ENCODE measurements around the gene MFSD12. TPM values are rescaled to one million over a fixed set of nuclear protein-coding genes. Genes with fewer than 3 reads are reported as not detected.

Gene MFSD12
- total RNA-seq, 1 donor: 104 TPM

DNA sequence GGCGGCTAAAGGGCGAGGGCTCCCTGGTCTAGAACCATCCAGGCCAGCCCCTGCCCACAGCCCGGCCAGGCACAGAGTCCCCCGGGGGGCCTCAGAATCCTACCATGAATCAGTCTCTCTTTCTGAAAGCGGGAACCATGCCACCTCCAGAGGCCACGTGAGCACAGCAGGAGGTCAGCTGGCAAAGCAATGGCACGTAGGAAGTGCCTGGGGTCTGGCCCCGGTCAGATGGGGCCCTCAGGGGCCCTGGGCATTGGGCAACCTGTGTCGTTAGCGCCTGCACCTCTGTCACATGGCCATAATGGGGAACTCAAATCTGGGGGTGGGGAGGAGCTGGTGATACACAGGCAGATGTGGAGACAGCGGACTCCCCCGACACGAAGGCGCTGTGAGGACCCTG, 8.8 kb downstream of the MFSD12 start:
- Histone ChIP-seq H3K9me3 (ENCODE audit: low read depth, low read length) (no peaks in the 10 kb centered on the region), H3K27me3 (ENCODE audit: insufficient read depth, low read length) (no peaks in the 10 kb centered on the region), H3K4me1 (ENCODE audit: insufficient read depth, low read length) (peaks cover 3% of the 10 kb centered on the region), H3K4me2 (ENCODE audit: insufficient read depth, low read length) (no peak overlapping the region), H3K79me2 (ENCODE audit: insufficient read depth, low read length) (peaks cover 24% of the 10 kb centered on the region), H3K4me3 (ENCODE audit: insufficient read depth, low read length) (no peak overlapping the region), H4K20me1 (ENCODE audit: insufficient read depth, low read length) (peaks cover 13% of the 10 kb centered on the region), H3K27ac (ENCODE audit: low read depth, low read length) (no peak overlapping the region), H3K36me3 (ENCODE audit: insufficient read depth, low read length) (peaks cover 12% of the 10 kb centered on the region), H2AFZ (ENCODE audit: low read length) (no peak overlapping the region)
- TF ChIP-seq, protein P1, sequence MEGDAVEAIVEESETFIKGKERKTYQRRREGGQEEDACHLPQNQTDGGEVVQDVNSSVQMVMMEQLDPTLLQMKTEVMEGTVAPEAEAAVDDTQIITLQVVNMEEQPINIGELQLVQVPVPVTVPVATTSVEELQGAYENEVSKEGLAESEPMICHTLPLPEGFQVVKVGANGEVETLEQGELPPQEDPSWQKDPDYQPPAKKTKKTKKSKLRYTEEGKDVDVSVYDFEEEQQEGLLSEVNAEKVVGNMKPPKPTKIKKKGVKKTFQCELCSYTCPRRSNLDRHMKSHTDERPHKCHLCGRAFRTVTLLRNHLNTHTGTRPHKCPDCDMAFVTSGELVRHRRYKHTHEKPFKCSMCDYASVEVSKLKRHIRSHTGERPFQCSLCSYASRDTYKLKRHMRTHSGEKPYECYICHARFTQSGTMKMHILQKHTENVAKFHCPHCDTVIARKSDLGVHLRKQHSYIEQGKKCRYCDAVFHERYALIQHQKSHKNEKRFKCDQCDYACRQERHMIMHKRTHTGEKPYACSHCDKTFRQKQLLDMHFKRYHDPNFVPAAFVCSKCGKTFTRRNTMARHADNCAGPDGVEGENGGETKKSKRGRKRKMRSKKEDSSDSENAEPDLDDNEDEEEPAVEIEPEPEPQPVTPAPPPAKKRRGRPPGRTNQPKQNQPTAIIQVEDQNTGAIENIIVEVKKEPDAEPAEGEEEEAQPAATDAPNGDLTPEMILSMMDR (IDR thresholded peaks at IDR 0.05; ENCODE audit: extremely low read depth, low read depth, low read length): no peak
- DNase-seq (ENCODE audit: insufficient read length, low spot score, missing footprints): peak; percentile 72

DNA sequence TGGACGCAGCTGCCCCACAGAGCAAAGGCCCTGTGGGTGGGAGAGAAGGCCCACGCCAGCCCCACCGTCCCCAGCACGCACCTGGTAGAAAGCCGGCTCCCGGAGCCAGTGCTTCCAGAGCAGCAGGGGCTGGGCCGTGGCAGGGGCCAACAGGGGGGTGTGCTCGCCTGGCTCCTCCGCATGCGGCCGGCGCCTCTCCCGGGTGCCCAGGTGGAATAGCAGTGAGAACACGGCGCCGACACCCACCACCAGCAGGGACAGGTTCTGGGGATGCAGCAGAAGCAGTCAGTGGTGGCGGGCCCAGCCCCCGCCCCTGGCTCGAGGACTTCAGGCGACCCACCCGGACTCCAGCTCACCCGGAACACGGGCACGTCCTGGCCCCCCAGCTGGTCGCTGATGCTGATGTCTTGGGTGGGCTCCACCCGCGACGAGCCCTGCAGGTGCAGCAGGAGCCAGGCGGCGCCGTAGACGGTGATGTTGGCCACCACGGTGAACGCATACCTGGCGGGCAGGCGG, 9.6 kb downstream of the MFSD12 start:
- H3K4me1 ChIP-seq (ENCODE audit: insufficient read depth, low read length): peaks cover 3% of the 10 kb centered on the region
- no peaks in the 10 kb centered on the region for H3K9me3 ChIP-seq (ENCODE audit: low read depth, low read length)
- H3K4me2 ChIP-seq (ENCODE audit: insufficient read depth, low read length): no peak overlapping the region
- TF ChIP-seq, protein P1 (IDR thresholded peaks at IDR 0.05; ENCODE audit: extremely low read depth, low read depth, low read length): no peak
- peaks cover 13% of the 10 kb centered on the region for H4K20me1 ChIP-seq (ENCODE audit: insufficient read depth, low read length)
- peak; percentile 75 for DNase-seq (ENCODE audit: insufficient read length, low spot score, missing footprints)
- no peak overlapping the region for H3K27ac ChIP-seq (ENCODE audit: low read depth, low read length)
- H3K36me3 ChIP-seq (ENCODE audit: insufficient read depth, low read length): peaks cover 12% of the 10 kb centered on the region
- H3K4me3 ChIP-seq (ENCODE audit: insufficient read depth, low read length): no peak overlapping the region
- no peak overlapping the region for H2AFZ ChIP-seq (ENCODE audit: low read length)
- H3K79me2 ChIP-seq (ENCODE audit: insufficient read depth, low read length): peaks cover 19% of the 10 kb centered on the region
- H3K27me3 ChIP-seq (ENCODE audit: insufficient read depth, low read length): no peaks in the 10 kb centered on the region

DNA sequence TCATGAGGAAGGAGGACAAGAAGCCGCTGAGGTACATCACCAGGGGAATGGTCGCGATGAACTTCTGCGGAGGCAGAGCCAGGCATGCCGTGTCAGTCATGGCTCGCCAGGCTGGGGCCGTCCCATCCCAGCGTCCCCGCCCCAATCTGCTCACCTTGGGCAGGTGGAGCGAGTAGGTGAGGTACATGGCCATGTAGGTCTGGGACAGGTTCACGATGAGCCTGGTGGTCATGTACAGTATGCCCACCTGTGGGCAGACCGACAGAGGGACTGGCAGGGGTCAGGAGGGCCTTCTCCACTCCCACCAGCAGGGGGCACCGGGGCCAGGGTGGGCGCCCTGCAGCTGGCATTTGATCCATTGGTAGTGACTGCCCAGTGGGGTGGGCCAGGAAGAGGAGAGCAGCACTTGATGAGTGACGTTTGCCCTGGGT, 10.1 kb downstream of the MFSD12 start:
- peak; percentile 94 for DNase-seq (ENCODE audit: insufficient read length, low spot score, missing footprints)
- Histone ChIP-seq H2AFZ (ENCODE audit: low read length) (no peak overlapping the region), H3K4me3 (ENCODE audit: insufficient read depth, low read length) (no peak overlapping the region), H3K79me2 (ENCODE audit: insufficient read depth, low read length) (peaks cover 14% of the 10 kb centered on the region), H3K27ac (ENCODE audit: low read depth, low read length) (no peak overlapping the region), H4K20me1 (ENCODE audit: insufficient read depth, low read length) (peaks cover 13% of the 10 kb centered on the region), H3K4me2 (ENCODE audit: insufficient read depth, low read length) (no peak overlapping the region), H3K9me3 (ENCODE audit: low read depth, low read length) (no peaks in the 10 kb centered on the region), H3K36me3 (ENCODE audit: insufficient read depth, low read length) (peaks cover 12% of the 10 kb centered on the region), H3K27me3 (ENCODE audit: insufficient read depth, low read length) (no peaks in the 10 kb centered on the region), H3K4me1 (ENCODE audit: insufficient read depth, low read length) (no peaks in the 10 kb centered on the region)
- TF ChIP-seq, protein P1 (IDR thresholded peaks at IDR 0.05; ENCODE audit: extremely low read depth, low read depth, low read length): peak; percentile 62

DNA sequence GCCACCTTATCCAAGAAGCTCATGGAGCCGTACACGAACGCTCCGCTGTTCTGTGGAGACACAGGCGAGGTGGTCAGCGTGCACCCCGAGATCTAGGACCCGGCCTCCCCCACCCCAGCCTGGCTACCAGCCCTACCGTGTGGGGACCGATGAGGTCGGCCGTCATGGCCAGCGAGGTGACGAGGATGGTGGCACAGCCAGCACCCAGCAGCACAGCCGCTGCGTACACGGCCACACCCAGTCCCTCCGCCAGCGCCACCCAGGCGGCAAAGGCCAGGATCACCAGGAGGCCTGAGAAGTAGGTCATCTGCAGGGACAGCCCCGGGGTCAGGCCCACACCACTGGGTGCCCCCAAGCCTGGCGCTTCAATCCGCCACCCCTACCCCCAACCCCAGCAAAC, 11.3 kb downstream of the MFSD12 start:
- H3K27ac ChIP-seq (ENCODE audit: low read depth, low read length): no peak overlapping the region
- H3K4me1 ChIP-seq (ENCODE audit: insufficient read depth, low read length): no peaks in the 10 kb centered on the region
- peak; percentile 77 for DNase-seq (ENCODE audit: insufficient read length, low spot score, missing footprints)
- H3K4me3 ChIP-seq (ENCODE audit: insufficient read depth, low read length): no peak overlapping the region
- no peak overlapping the region for H2AFZ ChIP-seq (ENCODE audit: low read length)
- H4K20me1 ChIP-seq (ENCODE audit: insufficient read depth, low read length): peaks cover 13% of the 10 kb centered on the region
- H3K4me2 ChIP-seq (ENCODE audit: insufficient read depth, low read length): no peak overlapping the region
- no peaks in the 10 kb centered on the region for H3K9me3 ChIP-seq (ENCODE audit: low read depth, low read length)
- H3K79me2 ChIP-seq (ENCODE audit: insufficient read depth, low read length): peaks cover 8% of the 10 kb centered on the region
- TF ChIP-seq, protein P1 (IDR thresholded peaks at IDR 0.05; ENCODE audit: extremely low read depth, low read depth, low read length): no peak
- no peaks in the 10 kb centered on the region for H3K27me3 ChIP-seq (ENCODE audit: insufficient read depth, low read length)
- H3K36me3 ChIP-seq (ENCODE audit: insufficient read depth, low read length): peaks cover 12% of the 10 kb centered on the region

Measured in osteoblast (primary cell).